LNCAP (cell line): ENCODE results near the gene CCP110.

Experiments
- CTCF ChIP-seq: fragments of 450-650 bp; IDR thresholded peaks from 2 replicates; pipeline ENCODE4 v1.5.1; 2017; ENCODE audit warnings: mild to moderate bottlenecking

CCP110 gene

DNA sequence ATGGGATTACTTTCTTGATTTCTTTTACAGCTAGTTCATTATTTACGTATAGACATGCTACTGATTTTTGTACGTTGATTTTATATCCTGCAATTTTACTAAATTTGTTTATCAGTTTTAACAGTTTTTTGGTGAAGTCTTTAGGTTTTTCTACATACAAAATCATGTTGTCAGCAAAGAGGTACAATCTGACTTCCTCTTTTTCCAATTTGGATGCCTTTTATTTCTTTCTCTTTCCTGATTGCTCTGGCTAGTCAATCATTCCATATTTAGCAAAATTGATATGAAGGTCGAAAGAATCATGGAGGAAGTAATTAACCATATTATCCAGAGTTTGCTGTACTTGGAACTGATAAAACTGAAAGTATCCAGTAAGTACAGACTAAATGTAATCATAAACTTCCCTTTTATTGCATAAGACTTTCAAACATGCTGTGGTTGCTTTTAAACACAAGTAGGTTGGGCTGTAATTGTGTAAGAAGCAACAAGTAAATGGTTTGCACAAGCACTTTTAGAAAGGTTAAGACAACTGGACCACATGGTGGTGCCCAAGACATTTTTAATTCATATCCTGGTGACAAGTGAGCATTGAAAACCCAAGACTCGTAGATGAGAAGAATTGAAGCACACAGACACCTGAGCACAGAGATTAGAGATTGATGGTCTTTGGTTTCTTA lies 10.2 kb upstream of the CCP110 start:
- no peak for TF ChIP-seq CTCF

GRCh38 chr16:19515757-19516156 lies 8.0 kb upstream of the CCP110 start:
- no peak for TF ChIP-seq CTCF

GRCh38 chr16:19517424-19518089 lies 6.2 kb upstream of the CCP110 start:
- no peak for TF ChIP-seq CTCF

DNA sequence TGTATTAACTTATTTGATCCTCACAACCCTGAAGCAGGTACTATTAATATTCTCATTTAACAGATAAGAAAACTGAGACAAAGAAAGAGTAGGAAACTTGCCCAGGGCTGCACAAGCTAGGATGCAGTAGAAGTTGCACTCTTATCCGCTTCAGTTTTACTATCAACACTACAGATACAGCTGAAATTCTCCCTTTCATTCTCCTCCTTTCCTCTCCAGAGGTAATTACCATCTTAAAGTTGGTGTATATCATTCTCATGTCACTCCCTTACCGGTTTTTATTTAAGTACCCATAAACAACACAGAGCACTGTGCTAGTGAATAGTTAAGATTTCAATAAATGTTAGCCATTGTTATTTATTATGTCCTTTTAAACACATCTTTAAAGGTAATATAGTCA lies 5.4 kb upstream of the CCP110 start:
- TF ChIP-seq CTCF = no peak

GRCh38 chr16:19520861-19521331 lies 2.8 kb upstream of the CCP110 start:
- no peak for TF ChIP-seq CTCF

DNA sequence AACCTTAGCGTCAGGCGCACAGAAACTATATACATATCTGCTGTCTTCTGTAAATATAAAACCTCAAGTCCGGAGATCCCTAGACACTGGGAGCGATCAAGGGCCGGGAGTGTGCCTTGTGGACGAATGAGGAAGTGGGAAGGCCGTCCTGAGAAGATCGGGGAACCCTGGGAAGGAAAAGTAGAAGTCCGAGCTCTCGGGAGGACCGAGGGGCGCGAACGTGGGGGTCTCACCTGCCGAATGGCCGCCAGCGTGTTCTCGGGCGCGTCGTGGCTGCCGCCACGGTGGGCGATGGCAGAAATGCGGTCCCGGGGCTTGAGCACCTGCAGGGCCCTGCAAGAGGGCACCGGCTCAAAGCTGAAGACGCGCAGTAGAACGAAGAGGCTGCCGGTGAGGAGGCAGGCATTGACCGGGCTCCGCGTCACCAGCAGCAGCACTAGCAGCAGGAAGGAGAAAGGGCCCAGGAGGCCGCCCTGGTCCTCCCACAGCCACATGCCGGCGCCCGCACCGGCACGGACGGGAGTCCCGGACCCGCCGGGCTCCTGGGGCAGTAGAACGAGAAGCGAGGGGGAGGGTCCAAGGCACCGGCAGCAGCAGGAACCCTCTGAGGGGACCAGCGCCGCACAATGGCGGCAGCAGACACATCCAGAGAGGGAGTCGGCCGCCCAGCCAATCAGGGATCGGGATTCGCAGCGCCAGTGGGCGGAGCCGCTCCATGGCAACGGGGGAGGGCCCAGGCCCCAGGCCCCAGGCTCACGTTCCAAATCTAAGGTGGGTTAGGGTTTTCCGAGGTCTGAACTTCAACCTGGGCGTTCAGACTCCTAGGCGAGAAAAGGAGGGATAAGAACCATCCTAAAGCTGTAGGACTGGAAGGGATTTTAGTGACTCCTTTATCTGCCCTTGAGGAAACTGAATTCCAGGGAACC lies 2.0 kb upstream of the CCP110 start, which contains the start of gene GDE1:
Gene GDE1, minus strand, starts transcription at position 628 of the 926 bp plus-strand sequence. Its CDS starts 134 bp downstream, at position 494.
- TF ChIP-seq CTCF = peak; percentile 49

GRCh38 chr16:19522397-19522732 lies 1.4 kb upstream of the CCP110 start:
- no peak for TF ChIP-seq CTCF
